Naive thymus-derived CD4-positive, alpha-beta T cell (primary cell): ENCODE data around the gene C2CD4B. TPM values are rescaled to one million over a fixed set of nuclear protein-coding genes. Genes with fewer than 3 reads are reported as not detected.

Experiments
- ATAC-seq: fragments of 150-1000 bp; cut with Tn5 transposase; 2 replicates; pipeline ENCODE4 v1.10.0; 2021; ENCODE audit warnings: mild to moderate bottlenecking, moderate library complexity
- CTCF ChIA-PET: fragments of 350-600 bp; sonication (Branson Sonifier 250); formaldehyde crosslinking; loops from one replicate; lab custom pipeline; 2021; ENCODE audit warnings: antibody characterized with exemption; lab: Charles Lee
- POLR2A ChIA-PET: fragments of 350-600 bp; sonication (Branson Sonifier 250); formaldehyde crosslinking; loops from one replicate; lab custom pipeline; 2021; ENCODE audit warnings: antibody characterized with exemption, inconsistent platforms; lab: Charles Lee
- DNase-seq, 9 donors: peaks; one replicate each; pipeline versions ENCODE4 v3.0.0 to v3.0.0-alpha.2; 2020 to 2022; ENCODE audit warnings: mixed read lengths in 1 of 9
- H3K27ac ChIP-seq: one replicate; pipeline ENCODE4 v1.7.0; 2013; ENCODE audit warnings: mild to moderate bottlenecking, low read depth, low read length, moderate library complexity
- H3K27me3 ChIP-seq, 2 donors: one replicate each; pipeline ENCODE4 v1.7.0; 2013; ENCODE audit warnings: low read length in 2 of 2, mild to moderate bottlenecking in 2 of 2, moderate library complexity in 2 of 2; ENCODE audit not compliant: control insufficient read depth in 2 of 2, insufficient read depth in 2 of 2
- H3K36me3 ChIP-seq, 3 experiments: 1 replicate in 2 of 3; 2 replicates in 1 of 3; pipeline ENCODE4 v1.7.0; 2013; ENCODE audit warnings: low read length in 3 of 3, mild to moderate bottlenecking in 3 of 3, moderate library complexity in 1 of 3; ENCODE audit not compliant: insufficient read depth in 3 of 3, control insufficient read depth in 2 of 3
- H3K4me1 ChIP-seq, 2 donors: one replicate each; pipeline ENCODE4 v1.7.0; 2013; ENCODE audit warnings: low read length in 2 of 2, mild to moderate bottlenecking in 2 of 2, moderate library complexity in 1 of 2; ENCODE audit not compliant: control insufficient read depth in 2 of 2, insufficient read depth in 2 of 2
- H3K4me3 ChIP-seq: 2 replicates; pipeline ENCODE4 v1.7.0; 2013; ENCODE audit warnings: mild to moderate bottlenecking, low read length
- H3K9me3 ChIP-seq, 3 experiments: 1 replicate in 2 of 3; 2 replicates in 1 of 3; pipeline ENCODE4 v1.7.0; 2013; ENCODE audit warnings: low read length in 3 of 3; ENCODE audit not compliant: control insufficient read depth in 2 of 3
- H3K27ac Mint-ChIP-seq, 9 donors: one replicate each; pipeline ENCODE4 v1.8.0; 2020 to 2022; ENCODE audit warnings: mixed read lengths in 9 of 9, mild to moderate bottlenecking in 8 of 9, moderate library complexity in 5 of 9, inconsistent platforms in 2 of 9
- H3K27me3 Mint-ChIP-seq, 5 donors: one replicate each; pipeline ENCODE4 v1.8.0; 2021 to 2022; ENCODE audit warnings: mixed read lengths in 5 of 5, mild to moderate bottlenecking in 1 of 5
- H3K36me3 Mint-ChIP-seq, 5 donors: one replicate each; pipeline ENCODE4 v1.8.0; 2020 to 2022; ENCODE audit warnings: mixed read lengths in 5 of 5, mild to moderate bottlenecking in 3 of 5, inconsistent platforms in 1 of 5
- H3K4me1 Mint-ChIP-seq, 7 donors: one replicate each; pipeline ENCODE4 v1.8.0; 2020 to 2022; ENCODE audit warnings: mixed read lengths in 7 of 7, mild to moderate bottlenecking in 3 of 7, inconsistent platforms in 1 of 7
- H3K4me3 Mint-ChIP-seq, 10 donors: one replicate each; pipeline ENCODE4 v1.8.0; 2020 to 2022; ENCODE audit warnings: mild to moderate bottlenecking in 10 of 10, mixed read lengths in 10 of 10, moderate library complexity in 6 of 10, inconsistent platforms in 2 of 10
- H3K9me3 Mint-ChIP-seq, 11 donors: one replicate each; pipeline ENCODE4 v1.8.0; 2020 to 2022; ENCODE audit warnings: mixed read lengths in 11 of 11, mild to moderate bottlenecking in 4 of 11, inconsistent platforms in 1 of 11, moderate library complexity in 1 of 11
- intact Hi-C, 2 donors: fragments of 100-400 bp; cut with micrococcal nuclease; formaldehyde crosslinking; loops; one replicate each; pipeline ENCODE4 v1.15.1; 2023
- polyA plus RNA-seq, 2 donors: library from polyadenylated mRNA; unstranded; fragments of 300-500 nt; fragmentation: Illumina TruSeq; gene quantifications; one replicate each; pipeline ENCODE4 v1.2.3, GENCODE V29; 2021
- total RNA-seq, 6 experiments: library from RNA in 5 of 6; stranded (reverse) in 5 of 6; gene quantifications; 1 replicate in 5 of 6; 2 replicates in 1 of 6; pipeline ENCODE4 v1.2.3 and lab custom pipeline; 2021 to 2026

The C2CD4B gene
- total and polyA plus RNA-seq, 7 experiments from 2014 or later, result 0.15 to 0.24 TPM; not detected in 5

DNA sequence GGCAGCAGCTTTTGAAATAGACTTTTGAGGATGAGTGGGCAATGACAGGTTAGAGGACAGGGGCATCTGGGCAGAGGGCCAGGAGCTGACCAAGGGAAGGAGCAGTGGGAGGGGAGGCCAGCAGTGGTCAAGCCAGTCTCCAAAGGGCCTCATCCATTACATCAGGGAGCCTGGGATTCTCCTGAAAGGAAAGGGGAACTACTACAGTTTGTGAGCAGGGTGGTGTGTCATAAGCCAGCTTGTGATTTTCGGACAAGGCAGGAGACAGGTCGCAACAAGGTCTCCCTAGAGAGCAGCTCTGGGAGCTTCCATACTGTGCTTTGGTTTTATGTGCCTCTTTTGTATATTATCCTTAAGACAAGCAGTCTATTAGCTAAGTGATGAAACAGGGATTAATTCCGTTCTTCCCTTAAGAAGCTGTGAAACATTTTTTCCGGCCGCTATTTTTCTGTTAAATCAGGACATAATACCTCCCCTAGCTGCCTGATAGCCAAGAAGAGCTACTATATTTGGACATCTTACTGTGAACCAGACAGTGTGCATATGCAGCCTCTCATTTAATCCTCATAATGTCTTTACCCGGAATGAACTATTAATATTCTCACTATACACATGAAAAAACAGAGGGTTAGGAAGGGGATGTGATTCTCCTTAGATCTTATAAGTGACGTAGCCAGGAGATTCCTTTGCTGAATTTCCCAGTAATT lies 46.4 kb downstream of the C2CD4B start:
- H3K36me3 Mint-ChIP-seq, result no peaks in the 10 kb centered on the region
- DNase-seq (no peak), ATAC-seq (no peak)
- H3K9me3 ChIP-seq, result no peaks in the 10 kb centered on the region
- H3K4me1 Mint-ChIP-seq, result peaks cover 0 to 31% (median 15%) of the 10 kb centered on the region in 7 donors
- H3K27ac ChIP-seq, result no peak overlapping the region
- peak overlapping the region in 3 of 10 donors; percentile 44 to 69 (median 53) for H3K4me3 Mint-ChIP-seq
- ChIA-PET POLR2A (no interaction called here), CTCF (interaction anchor here (0.6 to 1.0 kb wide), 2 partner anchors 12 to 23 kb away, joined by 3 to 5 read pairs; no protein-coding TSS in a partner anchor)
- H3K36me3 ChIP-seq, result no peaks in the 10 kb centered on the region
- intact Hi-C loops, result no loop called here
- peaks cover 0 to 3% (median 0%) of the 10 kb centered on the region in 11 donors for H3K9me3 Mint-ChIP-seq
- H3K27me3 Mint-ChIP-seq, result peaks cover 0 to 11% (median 0%) of the 10 kb centered on the region in 5 donors
- peaks cover 0 to 10% of the 10 kb centered on the region in 2 donors for H3K4me1 ChIP-seq
- H3K4me3 ChIP-seq, result no peak overlapping the region
- H3K27me3 ChIP-seq, result no peaks in the 10 kb centered on the region
- no peak overlapping the region for H3K27ac Mint-ChIP-seq

DNA sequence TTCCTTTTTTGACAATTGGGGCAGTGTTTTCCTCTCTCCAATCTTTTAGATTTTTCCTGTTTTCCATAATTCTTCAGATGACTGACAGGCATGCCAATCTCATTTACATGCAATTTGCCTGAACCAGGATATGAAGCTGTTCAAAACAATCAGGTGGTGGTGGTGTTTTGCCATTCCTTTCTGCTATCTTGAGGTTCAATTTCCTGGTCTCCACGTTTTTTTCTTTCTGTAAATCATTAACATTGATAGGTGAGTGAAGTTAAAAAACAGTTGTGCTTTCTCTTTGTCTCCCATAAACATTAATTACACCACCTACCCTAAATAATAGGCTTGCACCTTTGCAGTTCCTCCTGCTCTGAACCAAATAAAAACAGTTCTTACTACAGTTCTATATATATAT lies 49.2 kb downstream of the C2CD4B start:
- no peak overlapping the region for H3K4me3 Mint-ChIP-seq
- no peak for DNase-seq
- CTCF ChIA-PET, result no interaction called here

More for the DNA sequence above, 49.2 kb downstream of the C2CD4B start:
- no peaks in the 10 kb centered on the region for H3K36me3 Mint-ChIP-seq
- Histone ChIP-seq H3K9me3 (no peaks in the 10 kb centered on the region), H3K4me3 (no peak overlapping the region), H3K36me3 (no peaks in the 10 kb centered on the region), H3K27me3 (no peaks in the 10 kb centered on the region), H3K27ac (no peak overlapping the region), H3K4me1 (peaks cover 0 to 6% of the 10 kb centered on the region in 2 donors)
- peaks cover 3 to 23% (median 9%) of the 10 kb centered on the region in 7 donors for H3K4me1 Mint-ChIP-seq
- no peak for ATAC-seq
- H3K27me3 Mint-ChIP-seq, result peaks cover 0 to 13% (median 12%) of the 10 kb centered on the region in 5 donors
- intact Hi-C loops, result no loop called here
- no peaks in the 10 kb centered on the region for H3K9me3 Mint-ChIP-seq
- no peak overlapping the region for H3K27ac Mint-ChIP-seq
- POLR2A ChIA-PET, result no interaction called here

Other genes with a start within 250 kb of the C2CD4B start
- 100 to 1,000 TPM; 104 to 159 (median 144) TPM for gene VPS13C, start 104.8 kb downstream of the C2CD4B start, total RNA-seq
- gene VPS13C, start 104.8 kb downstream of the C2CD4B start, polyA plus RNA-seq, result 10 to 100 TPM; 12.7 to 16.8 TPM
- not detected for gene C2CD4A, start 98.3 kb downstream of the C2CD4B start, total RNA-seq
- not detected for gene C2CD4A, start 98.3 kb downstream of the C2CD4B start, polyA plus RNA-seq
- gene TLN2, start 225.3 kb upstream of the C2CD4B start, total RNA-seq, result 1 to 10 TPM in 1 of 5 experiments, under 1 TPM in 4; 0.53 to 1.6 (median 0.79) TPM
- gene TLN2, start 225.3 kb upstream of the C2CD4B start, polyA plus RNA-seq, result not detected